H1 (cell line): ENCODE results near the gene ARRB1. TPM values are rescaled to one million over a fixed set of nuclear protein-coding genes. Genes with fewer than 3 reads are reported as not detected.

Experiments
- CTCF ChIA-PET: fragments of 300-600 bp; sonication (Branson Sonifier 250); formaldehyde crosslinking; loops from one replicate; lab custom pipeline; 2021; ENCODE audit not compliant: partially characterized antibody; lab: Charles Lee
- POLR2A ChIA-PET: fragments of 300-600 bp; sonication (Branson Sonifier 250); formaldehyde crosslinking; loops from one replicate; lab custom pipeline; 2021; ENCODE audit warnings: inconsistent platforms; ENCODE audit not compliant: partially characterized antibody; lab: Charles Lee
- DNase-seq, 2 experiments: peaks; one replicate each; pipeline versions ENCODE4 v3.0.0 to v3.0.0-alpha.2; 2010 to 2022; ENCODE audit warnings: low spot score in 2 of 2, low read depth in 1 of 2, mixed read lengths in 1 of 2
- FAIRE-seq: peaks from 2 replicates; lab custom pipeline; 2011; peaks lifted over from hg19 to GRCh38; lab: Jason Lieb, UNC
- H2AFZ ChIP-seq: 2 replicates; pipeline ENCODE4 v1.8.1; 2012; ENCODE audit warnings: low read length, inconsistent platforms
- H2AK5ac ChIP-seq: 2 replicates; pipeline ENCODE4 v1.6.1; 2013; ENCODE audit warnings: low read depth, low read length
- H2BK120ac ChIP-seq: replicated peaks from 2 replicates; pipeline ENCODE3; 2013; ENCODE audit warnings: low read depth, low read length, inconsistent platforms
- H2BK12ac ChIP-seq: 2 replicates; pipeline ENCODE4 v1.6.1; 2013; ENCODE audit warnings: low read depth, low read length
- H2BK15ac ChIP-seq: 2 replicates; pipeline ENCODE4 v1.6.1; 2013; ENCODE audit warnings: low read length
- H2BK20ac ChIP-seq: 2 replicates; pipeline ENCODE4 v1.6.1; 2013; ENCODE audit warnings: low read length
- H2BK5ac ChIP-seq: 2 replicates; pipeline ENCODE4 v1.6.1; 2013; ENCODE audit warnings: low read depth, low read length
- H3K14ac ChIP-seq: 2 replicates; pipeline ENCODE4 v1.6.1; 2013; ENCODE audit warnings: inconsistent platforms; ENCODE audit not compliant: insufficient read length
- H3K18ac ChIP-seq: 2 replicates; pipeline ENCODE4 v1.6.1; 2013; ENCODE audit warnings: low read length; ENCODE audit errors: extremely low read depth
- H3K23ac ChIP-seq: 2 replicates; pipeline ENCODE4 v1.6.1; 2013; ENCODE audit warnings: inconsistent platforms; ENCODE audit not compliant: insufficient read length
- H3K23me2 ChIP-seq: 2 replicates; pipeline ENCODE4 v1.6.1; 2013; ENCODE audit warnings: low read depth, low read length
- H3K27ac ChIP-seq: 2 replicates; pipeline ENCODE4 v1.6.1; 2011; ENCODE audit warnings: low read depth, low read length, inconsistent platforms
- H3K27me3 ChIP-seq, 4 experiments: replicated peaks in 1 of 4; 1 replicate in 1 of 4; 2 replicates in 3 of 4; pipeline versions ENCODE4 v1.6.1 to v1.8.1; 2011 to 2013; ENCODE audit warnings: low read length in 3 of 4, mild to moderate bottlenecking in 3 of 4, inconsistent platforms in 2 of 4, mixed read lengths in 2 of 4, moderate library complexity in 1 of 4; ENCODE audit not compliant: control insufficient read depth in 3 of 4, insufficient read depth in 3 of 4; ENCODE audit errors: extremely low read depth in 1 of 4
- H3K36me3 ChIP-seq, 4 experiments: 2 replicates each; pipeline versions ENCODE4 v1.6.1 to v1.8.1; 2011 to 2013; ENCODE audit warnings: mild to moderate bottlenecking in 4 of 4, low read length in 3 of 4, moderate library complexity in 2 of 4, control low read depth in 1 of 4, inconsistent platforms in 1 of 4; ENCODE audit not compliant: insufficient read depth in 4 of 4, control insufficient read depth in 2 of 4
- H3K4ac ChIP-seq: replicated peaks from 2 replicates; pipeline ENCODE3; 2013; ENCODE audit warnings: low read length, low read depth, mixed read lengths, inconsistent platforms; ENCODE audit not compliant: insufficient read length
- H3K4me1 ChIP-seq, 4 experiments: replicated peaks in 1 of 4; 1 replicate in 1 of 4; 2 replicates in 3 of 4; pipeline versions ENCODE4 v1.6.1 to v1.8.1; 2011 to 2013; ENCODE audit warnings: low read length in 3 of 4, inconsistent platforms in 2 of 4, mixed read lengths in 1 of 4; ENCODE audit not compliant: insufficient read depth in 4 of 4, control insufficient read depth in 3 of 4
- H3K4me2 ChIP-seq, 2 experiments: 2 replicates each; pipeline versions ENCODE4 v1.6.1 to v1.8.1; 2011 to 2013; ENCODE audit warnings: low read depth in 2 of 2, low read length in 2 of 2, control low read depth in 1 of 2, inconsistent platforms in 1 of 2, mild to moderate bottlenecking in 1 of 2; ENCODE audit not compliant: insufficient read depth in 1 of 2
- H3K4me3 ChIP-seq, 4 experiments: fragments of 200-600, 300-600 bp in 1 of 4; sonication (generic), shearing (Covaris generic), sonication (Bioruptor Twin) in 1 of 4; 2 replicates each; pipeline versions ENCODE4 v1.5.1 to v1.8.1; 2011 to 2016; ENCODE audit warnings: low read length in 4 of 4, low read depth in 3 of 4, control low read depth in 2 of 4, inconsistent platforms in 2 of 4, mild to moderate bottlenecking in 2 of 4, mixed read lengths in 1 of 4, moderate library complexity in 1 of 4; ENCODE audit not compliant: insufficient read depth in 2 of 4; ENCODE audit errors: extremely low read depth in 1 of 4
- H3K56ac ChIP-seq: replicated peaks from 2 replicates; pipeline ENCODE3; 2013; ENCODE audit warnings: low read depth, mild to moderate bottlenecking, mixed read lengths, low read length, inconsistent platforms; ENCODE audit not compliant: insufficient read length
- H3K79me1 ChIP-seq: 2 replicates; pipeline ENCODE4 v1.6.1; 2013; ENCODE audit warnings: low read depth, low read length, control low read depth
- H3K79me2 ChIP-seq, 2 experiments: 2 replicates each; pipeline versions ENCODE4 v1.6.1 to v1.8.1; 2012 to 2013; ENCODE audit warnings: low read length in 2 of 2, mild to moderate bottlenecking in 2 of 2, inconsistent platforms in 1 of 2; ENCODE audit not compliant: insufficient read depth in 2 of 2, control insufficient read depth in 1 of 2
- H3K9ac ChIP-seq, 4 experiments: replicated peaks in 1 of 4; 1 replicate in 1 of 4; 2 replicates in 3 of 4; pipeline versions ENCODE4 v1.6.1 to v1.8.1; 2011 to 2013; ENCODE audit warnings: low read depth in 3 of 4, low read length in 3 of 4, control low read depth in 2 of 4, mild to moderate bottlenecking in 2 of 4, moderate library complexity in 2 of 4, inconsistent platforms in 1 of 4; ENCODE audit errors: extremely low read depth in 1 of 4
- H3K9me3 ChIP-seq, 2 experiments: 2 replicates each; pipeline versions ENCODE4 v1.6.1 to v1.8.1; 2012 to 2013; ENCODE audit warnings: mild to moderate bottlenecking in 2 of 2, moderate library complexity in 2 of 2, control low read depth in 1 of 2, inconsistent platforms in 1 of 2, low read depth in 1 of 2, low read length in 1 of 2, mixed read lengths in 1 of 2; ENCODE audit not compliant: insufficient read depth in 2 of 2
- H4K20me1 ChIP-seq, 2 experiments: replicated peaks in 1 of 2; 2 replicates each; pipeline versions ENCODE3 to v1.8.1; 2011 to 2013; ENCODE audit warnings: inconsistent platforms in 2 of 2, low read length in 2 of 2, mild to moderate bottlenecking in 1 of 2; ENCODE audit not compliant: insufficient read depth in 2 of 2, control insufficient read depth in 1 of 2
- H4K5ac ChIP-seq: 2 replicates; pipeline ENCODE4 v1.6.1; 2013; ENCODE audit warnings: low read length, low read depth, mixed read lengths, inconsistent platforms; ENCODE audit not compliant: insufficient read length
- H4K8ac ChIP-seq: 2 replicates; pipeline ENCODE4 v1.8.0; 2013; ENCODE audit warnings: mild to moderate bottlenecking, moderate library complexity, low read length, inconsistent platforms; ENCODE audit not compliant: insufficient read depth; ENCODE audit errors: extremely low read depth
- H4K91ac ChIP-seq: replicated peaks from 2 replicates; pipeline ENCODE3; 2013; ENCODE audit warnings: low read length, mixed read lengths, inconsistent platforms; ENCODE audit not compliant: insufficient read length
- CEBPB ChIP-seq: IDR thresholded peaks from 2 replicates; pipeline ENCODE4 v1.6.1; 2012; ENCODE audit warnings: low read depth, low read length
- CHD2 ChIP-seq: IDR thresholded peaks from 2 replicates; pipeline ENCODE4 v1.6.1; 2012; ENCODE audit warnings: low read length, improper control_type of control experiment
- GTF2F1 ChIP-seq: IDR thresholded peaks from 2 replicates; pipeline ENCODE4 v1.6.1; 2012; ENCODE audit warnings: low read depth, low read length, improper control_type of control experiment, borderline replicate concordance
- HDAC2 ChIP-seq, 2 experiments: fragments of 300-600 bp in 1 of 2; sonication (generic) in 1 of 2; IDR thresholded peaks; 2 replicates each; pipeline ENCODE4 v1.6.1; 2011 to 2012; ENCODE audit warnings: low read depth in 2 of 2, low read length in 2 of 2, mild to moderate bottlenecking in 2 of 2, moderate library complexity in 2 of 2, borderline replicate concordance in 1 of 2, inconsistent platforms in 1 of 2
- HDAC6 ChIP-seq: IDR thresholded peaks from one replicate; pipeline ENCODE4 v1.7.1; 2012; ENCODE audit warnings: low read depth, mild to moderate bottlenecking, inconsistent platforms, low read length, moderate library complexity
- SIN3A ChIP-seq, 2 experiments: IDR thresholded peaks in 1 of 2; conservative IDR thresholded peaks in 1 of 2; 2 replicates each; pipeline ENCODE4 v1.6.1; 2011 to 2012; ENCODE audit warnings: low read length in 2 of 2, improper control_type of control experiment in 1 of 2, low read depth in 1 of 2, mild to moderate bottlenecking in 1 of 2
- USF2 ChIP-seq: IDR thresholded peaks from 2 replicates; pipeline ENCODE4 v1.6.1; 2011; ENCODE audit warnings: low read length, improper control_type of control experiment
- WGBS, 2 experiments: shearing (Covaris generic) in 1 of 2; methylation state at CpG; one replicate each; pipeline versions ENCODE4 v1.1.6 to v1.1.7; 2013 to 2015; ENCODE audit warnings: low lambda C conversion rate in 2 of 2, mixed read lengths in 2 of 2, inconsistent platforms in 1 of 2, low coverage in 1 of 2, missing lambda C conversion rate in 1 of 2; ENCODE audit not compliant: insufficient replicate concordance in 2 of 2, insufficient coverage in 1 of 2, insufficient read length in 1 of 2; ENCODE audit errors: extremely low coverage in 1 of 2, missing lambda C conversion rate in 1 of 2; 5-methylcytosine and 5-hydroxymethylcytosine counted together
- polyA plus RNA-seq, 7 experiments: library from polyadenylated mRNA; depleted of rRNA in 3 of 7; stranded (reverse) in 5 of 7; unstranded in 2 of 7; fragments of >200 nt in 5 of 7; fragments of 200-250 nt in 2 of 7; gene quantifications; 1 replicate in 5 of 7; 2 replicates in 1 of 7; 4 replicates in 1 of 7; pipeline versions ENCODE4 v1.2.1 to v1.2.3, GENCODE V29; 2011 to 2013; ENCODE audit warnings: missing spikeins in 2 of 7, mixed read lengths in 2 of 7
- total RNA-seq: library from RNA; stranded (reverse); fragmentation: NEBNext Ultra II Directional; extraction: Animal tissue kit (Norgen Biotek cat#: 25700); gene quantifications from 2 replicates; pipeline ENCODE4 v1.2.1, GENCODE V29; 2021

The ARRB1 gene
- total and polyA plus RNA-seq, 2 of the 8 experiments (the other 6 are each of a cell fraction or from before 2014, with no cell fraction given) = 9.4 to 31.8 TPM

- no peak overlapping the region for H3K4ac ChIP-seq
- H3K9ac ChIP-seq = no peak overlapping the region
- no peak overlapping the region for H2BK12ac ChIP-seq
- no peaks in the 10 kb centered on the region for H3K9me3 ChIP-seq
- H3K79me1 ChIP-seq = no peaks in the 10 kb centered on the region
- no peaks in the 10 kb centered on the region for H3K23me2 ChIP-seq
- peaks cover 0 to 2% (median 0%) of the 10 kb centered on the region in 4 experiments; a peak in 1 of 7 replicates for H3K4me1 ChIP-seq
- no peak overlapping the region for H3K14ac ChIP-seq
- no peak for FAIRE-seq
- DNase-seq = no peak
- H3K27me3 ChIP-seq = no peaks in the 10 kb centered on the region
- H2BK20ac ChIP-seq = no peak overlapping the region
- no peak overlapping the region for H2BK15ac ChIP-seq
- 92% methylated on average over 9 of the region's 9 CpGs; no CpG with 5 or more reads in 1 of the 2 experiments for WGBS, 2 experiments
- no peak overlapping the region for H3K18ac ChIP-seq
- H4K20me1 ChIP-seq = no peaks in the 10 kb centered on the region
- no peaks in the 10 kb centered on the region for H3K79me2 ChIP-seq
- no peak overlapping the region for H4K5ac ChIP-seq
- H3K36me3 ChIP-seq = no peaks in the 10 kb centered on the region
- no peak overlapping the region for H4K8ac ChIP-seq
- POLR2A ChIA-PET = interaction anchor here (1.1 to 1.8 kb wide), 2 partner anchors 8 to 139 kb away, joined by 3 to 7 read pairs; no protein-coding TSS in a partner anchor
- no peak overlapping the region for H2AFZ ChIP-seq
- H2AK5ac ChIP-seq = no peak overlapping the region
- H3K4me3 ChIP-seq = no peak overlapping the region
- no peak overlapping the region for H3K56ac ChIP-seq
- H3K23ac ChIP-seq = no peak overlapping the region
- no peak overlapping the region for H3K27ac ChIP-seq
- no peak overlapping the region for H4K91ac ChIP-seq
- CTCF ChIA-PET = interaction anchor here (0.6 to 18.0 kb wide), 19 partner anchors 8 to 296 kb away, joined by 3 to 327 read pairs (median 6); no protein-coding TSS in a partner anchor
- no peak overlapping the region for H2BK5ac ChIP-seq
- TF ChIP-seq GTF2F1 = no peak
- TF ChIP-seq SIN3A (conservative IDR thresholded peaks at IDR 0.05 in 1 of 2, IDR thresholded peaks at IDR 0.05 in 1 of 2; ENCODE audit: low read depth in 1 of 2, low read length in 2 of 2) = no peak
- no peak for TF ChIP-seq HDAC6
- no peak for TF ChIP-seq USF2
- TF ChIP-seq HDAC2 (IDR thresholded peaks at IDR 0.05; ENCODE audit: borderline replicate concordance in 1 of 2, low read depth in 2 of 2, low read length in 2 of 2) = no peak
- no peak for TF ChIP-seq CHD2
- TF ChIP-seq CEBPB = no peak
- no peak overlapping the region for H2BK120ac ChIP-seq
- H3K4me2 ChIP-seq = no peak overlapping the region
Observed at GRCh38 chr11:75269896-75270295, 81.6 kb downstream of the ARRB1 start.
